ENCODE data around the gene AUNIP.

DNA sequence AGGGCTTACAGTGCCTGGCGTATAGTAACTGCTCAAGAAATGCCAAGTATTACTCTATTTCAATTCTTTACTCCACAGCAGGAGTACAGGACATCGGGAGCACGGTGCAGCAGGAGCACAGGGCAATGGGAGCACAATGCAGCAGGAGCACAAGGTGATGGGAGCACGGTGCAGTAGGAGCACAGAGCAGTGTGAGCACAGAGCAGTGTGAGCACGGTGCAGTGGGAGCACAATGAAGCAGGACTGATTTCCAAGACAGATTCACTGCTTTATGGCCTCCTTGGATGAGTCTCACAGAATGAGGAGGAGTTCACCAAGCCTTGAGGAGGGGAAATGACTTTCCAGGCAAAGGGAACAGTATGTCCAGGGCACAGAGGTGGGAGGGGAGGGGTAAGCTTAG, 21.3 kb upstream of the AUNIP start:
- TF ChIP-seq POLR2A (IDR thresholded peaks at IDR 0.05): no peak
- TF ChIP-seq, protein P1, sequence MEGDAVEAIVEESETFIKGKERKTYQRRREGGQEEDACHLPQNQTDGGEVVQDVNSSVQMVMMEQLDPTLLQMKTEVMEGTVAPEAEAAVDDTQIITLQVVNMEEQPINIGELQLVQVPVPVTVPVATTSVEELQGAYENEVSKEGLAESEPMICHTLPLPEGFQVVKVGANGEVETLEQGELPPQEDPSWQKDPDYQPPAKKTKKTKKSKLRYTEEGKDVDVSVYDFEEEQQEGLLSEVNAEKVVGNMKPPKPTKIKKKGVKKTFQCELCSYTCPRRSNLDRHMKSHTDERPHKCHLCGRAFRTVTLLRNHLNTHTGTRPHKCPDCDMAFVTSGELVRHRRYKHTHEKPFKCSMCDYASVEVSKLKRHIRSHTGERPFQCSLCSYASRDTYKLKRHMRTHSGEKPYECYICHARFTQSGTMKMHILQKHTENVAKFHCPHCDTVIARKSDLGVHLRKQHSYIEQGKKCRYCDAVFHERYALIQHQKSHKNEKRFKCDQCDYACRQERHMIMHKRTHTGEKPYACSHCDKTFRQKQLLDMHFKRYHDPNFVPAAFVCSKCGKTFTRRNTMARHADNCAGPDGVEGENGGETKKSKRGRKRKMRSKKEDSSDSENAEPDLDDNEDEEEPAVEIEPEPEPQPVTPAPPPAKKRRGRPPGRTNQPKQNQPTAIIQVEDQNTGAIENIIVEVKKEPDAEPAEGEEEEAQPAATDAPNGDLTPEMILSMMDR (IDR thresholded peaks at IDR 0.05): no peak

All from heart left ventricle (tissue), 13 donors.